Stimulated activated CD8-positive, alpha-beta memory T cell treated with anti-CD3 and anti-CD28 coated beads, Interleukin-15, amount 100 ng/mL, for 48 hours (primary cell): Measurements from ENCODE around the gene GOT1.

Source experiments
- DNase-seq, 2 donors: peaks; one replicate each; pipeline ENCODE4 v3.0.0-alpha.2; 2020; ENCODE audit warnings: low read depth in 2 of 2

Gene GOT1

DNA sequence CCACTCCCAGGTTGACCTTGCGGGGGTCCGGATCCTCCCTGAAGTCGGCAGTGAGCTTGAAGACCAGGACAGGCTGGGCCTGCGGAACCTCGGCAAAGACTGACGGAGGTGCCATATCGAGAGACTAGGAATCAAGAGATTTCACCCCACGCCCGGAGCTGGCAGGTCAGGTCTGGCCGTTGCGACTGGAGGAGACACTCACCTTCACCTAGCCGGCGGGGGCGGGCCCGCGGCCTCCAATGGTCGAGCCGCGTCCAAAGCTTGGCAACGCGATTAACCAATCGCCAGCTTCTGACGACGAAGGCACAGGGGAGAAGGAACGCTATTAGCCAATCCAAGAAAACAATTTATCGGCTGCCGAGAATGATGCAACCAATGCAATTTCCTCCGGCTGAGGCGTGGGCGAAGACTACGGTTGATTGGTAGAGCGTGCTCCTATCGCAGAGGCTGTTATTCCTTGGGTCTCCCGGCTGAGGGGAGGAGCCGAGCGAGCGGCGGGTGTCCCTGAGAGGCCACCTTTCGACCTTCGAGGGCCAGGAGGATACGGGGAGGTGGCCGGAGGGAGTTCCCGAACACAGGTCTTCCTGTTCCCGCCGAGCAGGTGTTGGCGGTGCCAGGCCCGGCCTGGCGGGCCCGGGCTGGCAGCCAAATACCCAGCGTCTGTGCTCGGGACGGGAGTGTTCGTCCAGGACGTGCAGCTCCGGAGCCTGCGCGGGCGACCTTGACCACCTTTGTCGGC is at the start of gene GOT1:
Gene GOT1 (minus strand): TSS at position 174 of the 739 bp plus-strand sequence. CDS start 59 bp downstream, at position 115.
- peak; percentile 90 to 93 for DNase-seq

DNA sequence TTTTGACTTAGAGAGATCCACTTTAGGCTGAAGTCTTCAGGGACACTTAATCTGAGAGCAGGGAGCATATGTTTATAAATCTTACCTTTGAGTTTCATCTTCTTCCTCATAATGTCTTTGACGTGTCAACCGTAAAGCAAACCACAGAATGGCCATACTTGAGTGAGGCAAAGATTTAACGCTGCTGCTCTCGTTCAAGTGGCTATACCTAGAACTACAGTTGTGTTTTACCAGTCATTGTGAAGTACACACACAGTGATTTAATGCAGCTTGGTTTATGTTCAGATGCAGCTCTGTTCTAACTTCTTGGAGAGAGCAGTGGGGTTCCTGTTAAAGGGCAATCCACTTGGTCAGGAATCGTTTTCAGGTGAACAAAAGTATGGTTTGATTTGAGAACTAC is 39.9 kb upstream of the GOT1 start:
- no peak for DNase-seq

DNA sequence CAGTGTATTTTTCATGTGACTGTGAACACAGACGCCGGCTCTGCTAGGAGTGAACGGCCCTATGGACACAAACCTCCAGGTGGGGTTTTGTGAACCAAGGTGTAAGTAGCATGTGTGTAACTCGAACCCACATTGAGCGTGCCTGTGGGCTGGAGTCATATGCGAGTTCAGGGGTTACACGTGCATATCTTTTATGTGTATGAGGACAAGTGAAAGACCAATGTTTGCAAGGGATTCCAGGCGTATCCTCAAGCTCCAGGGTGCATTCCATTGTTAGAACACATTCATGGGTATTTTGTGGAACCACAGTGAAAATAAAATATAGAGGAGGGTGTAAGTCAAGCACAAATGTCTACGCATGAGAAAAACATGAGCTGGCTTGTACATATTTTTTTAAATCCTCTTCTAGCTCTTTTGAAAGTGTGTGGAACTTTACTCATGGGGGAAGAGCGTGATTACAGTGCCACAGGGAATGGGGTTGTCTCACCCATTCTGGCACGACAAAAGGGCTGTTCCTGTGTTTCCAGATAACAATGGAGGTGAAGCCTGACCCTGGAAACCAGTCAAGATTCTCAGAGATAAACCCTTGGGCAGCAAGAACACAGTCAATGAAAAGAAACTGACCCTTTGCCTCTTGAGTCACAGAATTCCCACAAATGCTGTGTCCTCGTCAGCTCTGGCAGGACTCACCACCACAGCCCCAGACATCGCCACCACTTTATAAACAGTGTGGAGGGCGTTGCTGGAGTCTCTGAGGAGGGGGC is 37.0 kb upstream of the GOT1 start:
- no peak for DNase-seq

DNA sequence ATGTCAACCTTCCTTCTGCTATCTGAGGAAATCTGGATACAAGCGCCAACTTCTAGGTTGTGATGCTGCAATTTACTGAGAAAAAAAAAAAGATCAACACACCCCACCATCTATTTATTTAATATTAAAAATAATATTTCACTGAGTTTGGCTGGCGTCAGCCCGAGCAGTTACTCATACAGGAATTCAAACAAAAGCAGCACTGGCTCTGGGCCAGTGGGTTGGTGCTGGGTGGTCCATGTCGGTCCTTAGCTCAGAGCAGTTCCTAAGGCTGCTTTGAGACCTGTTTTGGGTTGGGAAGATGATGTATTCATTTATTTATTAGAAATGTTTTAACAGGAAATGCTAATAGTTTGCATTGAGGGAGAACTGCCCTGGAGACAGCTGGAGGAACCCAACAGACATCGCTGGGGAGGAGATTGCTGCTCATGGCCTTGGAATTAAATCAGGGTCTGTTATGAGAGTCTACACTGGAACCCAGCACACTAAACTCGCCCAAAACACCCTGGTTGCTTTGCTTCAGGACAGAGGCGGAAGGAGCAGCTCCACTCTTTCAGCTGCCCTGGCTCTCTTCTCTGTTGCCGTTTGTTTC is 36.3 kb upstream of the GOT1 start:
- no peak for DNase-seq

DNA sequence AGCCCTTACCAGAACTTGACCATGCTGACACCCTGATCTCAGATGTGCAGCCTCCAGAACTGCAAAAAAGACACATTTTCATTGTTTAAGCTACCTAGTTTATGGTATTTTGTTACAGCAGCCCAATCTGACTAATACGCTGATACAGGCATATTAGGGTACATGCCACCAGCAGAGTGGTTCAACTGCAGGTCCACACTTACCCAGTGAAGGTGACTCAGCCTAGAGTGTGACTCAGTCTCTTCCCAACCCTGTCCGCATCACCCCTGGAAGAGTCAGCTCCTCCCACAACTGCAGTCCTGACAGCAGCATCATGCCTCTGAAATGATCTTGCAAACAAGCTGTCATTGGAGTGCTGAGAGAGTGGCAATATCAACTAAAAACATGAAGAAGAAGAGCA is 30.8 kb upstream of the GOT1 start:
- DNase-seq, result no peak

DNA sequence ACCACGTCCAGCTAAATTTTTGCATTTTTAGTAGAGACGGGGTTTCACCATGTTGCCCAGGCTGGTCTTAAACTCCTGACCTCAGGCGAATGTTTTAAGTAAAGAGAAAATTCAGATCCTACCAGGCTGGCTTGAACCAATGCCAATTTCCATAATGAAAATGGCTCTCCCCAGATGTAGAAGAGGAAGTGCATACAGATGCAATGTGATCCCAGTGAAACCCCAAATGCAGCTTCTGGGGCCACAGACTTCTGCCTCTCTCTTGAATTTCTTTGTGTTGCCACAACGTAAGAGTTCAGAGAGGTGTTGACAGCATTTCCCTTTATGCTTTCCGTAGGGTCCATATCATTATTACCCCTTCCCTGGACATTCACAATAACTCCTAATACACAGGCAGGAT is 29.6 kb upstream of the GOT1 start:
- no peak for DNase-seq

DNA sequence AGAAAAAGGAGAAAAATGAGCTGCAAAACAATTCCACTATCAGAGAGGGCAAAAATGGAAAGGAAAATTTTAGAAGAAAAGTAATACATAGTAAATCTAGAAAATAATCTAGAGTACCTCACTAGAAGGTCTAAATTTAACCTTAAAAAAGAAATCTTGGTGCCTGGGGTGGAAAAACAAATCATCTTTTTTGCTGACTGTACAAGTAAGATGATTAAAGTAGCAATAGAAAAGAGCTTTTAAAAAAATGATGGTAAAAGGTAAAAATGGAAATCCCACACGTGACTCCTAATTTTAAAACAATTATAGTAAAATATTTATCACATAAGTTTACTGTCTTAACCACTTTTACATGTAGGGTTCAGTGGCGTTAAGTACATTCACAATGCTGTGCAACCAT is 28.8 kb upstream of the GOT1 start:
- no peak for DNase-seq

DNA sequence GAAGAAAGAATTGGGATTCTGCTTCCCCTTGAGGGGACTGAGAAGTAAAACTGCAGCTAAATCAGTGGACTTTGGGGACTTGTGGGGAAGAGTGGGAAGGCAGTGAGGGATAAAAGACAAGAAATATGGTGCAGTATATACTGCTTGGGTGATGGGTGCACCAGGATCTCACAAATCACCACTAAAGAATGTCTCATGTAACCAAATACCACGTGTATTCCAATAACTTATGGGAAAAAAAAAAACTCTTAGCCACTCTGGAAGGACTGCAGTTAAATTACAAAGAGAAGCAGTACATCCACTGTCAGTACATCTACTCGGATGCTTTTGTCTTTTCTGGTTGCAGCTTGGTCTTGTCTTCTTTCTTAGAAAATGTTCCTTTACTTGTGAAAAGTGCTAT is 27.4 kb upstream of the GOT1 start:
- no peak for DNase-seq

DNA sequence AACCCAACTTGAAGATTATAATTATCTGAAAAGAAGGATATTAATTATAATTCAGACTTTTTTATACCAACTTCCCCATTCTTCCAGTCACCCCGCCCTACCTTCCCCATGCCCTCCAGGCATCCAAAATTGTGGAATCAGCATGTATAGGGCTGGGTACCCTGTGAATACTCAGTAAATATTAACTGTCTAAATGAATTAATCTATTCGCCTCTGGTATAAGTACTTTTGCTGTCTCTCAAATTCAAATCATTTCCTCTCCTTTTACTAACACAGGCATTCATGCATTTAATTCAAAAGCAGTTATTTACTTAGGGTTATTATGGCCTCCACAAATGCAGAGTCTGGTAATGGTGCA is 26.5 kb upstream of the GOT1 start:
- DNase-seq, result no peak

DNA sequence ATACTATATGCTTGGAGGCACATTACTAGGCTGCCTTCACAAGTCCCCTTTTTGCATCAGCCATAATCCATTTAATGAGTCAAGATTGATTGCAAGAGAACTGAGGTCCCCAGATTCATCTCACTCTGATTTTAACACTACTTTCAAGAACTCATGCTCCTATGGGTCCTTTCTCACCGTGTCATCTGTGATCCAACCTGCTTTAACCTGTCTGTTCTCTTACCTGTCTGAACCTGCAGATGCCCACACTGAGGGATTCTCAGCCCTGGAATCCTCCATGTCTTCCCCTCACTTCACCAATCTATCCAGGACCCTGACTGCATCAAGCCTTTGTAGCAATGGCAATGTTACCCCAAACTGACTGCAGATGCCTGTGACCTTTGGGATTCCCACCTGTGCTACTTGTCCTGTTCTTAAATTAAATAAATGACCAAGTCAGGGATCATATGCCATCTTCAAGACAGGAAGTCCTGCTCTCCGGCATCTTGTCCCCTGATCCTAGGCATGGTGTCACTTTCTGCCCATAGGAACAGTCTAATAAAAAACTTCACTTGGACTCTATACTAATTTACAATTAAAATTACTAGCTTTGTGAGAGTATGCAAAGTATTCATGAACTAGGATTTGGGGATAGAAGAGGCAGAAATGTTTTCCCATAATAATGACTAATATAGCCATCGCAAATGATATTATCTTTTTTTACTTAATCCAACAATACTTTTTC is 25.9 kb upstream of the GOT1 start:
- DNase-seq, result no peak

DNA sequence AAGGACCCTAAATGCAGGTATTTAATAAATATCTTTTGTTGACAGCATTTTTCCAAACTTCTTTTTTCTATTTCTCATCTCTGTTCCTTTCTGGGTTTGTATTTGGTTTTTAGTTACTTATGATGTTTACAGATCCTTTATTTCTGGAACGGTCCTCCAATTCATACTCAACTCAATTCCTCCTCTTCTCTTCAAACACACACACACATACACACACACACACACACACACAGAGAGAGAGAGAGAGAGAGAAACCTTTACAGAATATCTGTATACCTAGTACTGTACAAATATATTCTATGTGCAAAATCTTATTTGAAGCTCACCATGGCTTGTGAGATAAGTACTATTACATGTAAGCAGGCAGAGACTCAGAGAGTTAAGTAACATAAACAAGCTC is 21.6 kb upstream of the GOT1 start:
- no peak for DNase-seq

DNA sequence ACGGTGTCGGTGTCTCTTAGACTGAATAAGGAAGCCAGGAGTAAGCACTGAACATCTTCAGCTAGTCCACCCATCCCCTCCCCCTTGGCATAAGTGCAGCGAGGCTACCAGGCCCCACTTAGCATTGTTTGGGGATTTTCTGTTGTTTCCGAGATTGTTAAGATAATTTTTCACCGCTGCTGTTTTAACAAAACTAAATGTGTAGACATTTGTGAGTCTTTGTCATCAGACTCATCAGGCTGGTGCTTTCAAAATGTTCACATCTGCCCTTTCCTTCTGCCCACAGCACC is 21.0 kb upstream of the GOT1 start:
- no peak for DNase-seq

DNA sequence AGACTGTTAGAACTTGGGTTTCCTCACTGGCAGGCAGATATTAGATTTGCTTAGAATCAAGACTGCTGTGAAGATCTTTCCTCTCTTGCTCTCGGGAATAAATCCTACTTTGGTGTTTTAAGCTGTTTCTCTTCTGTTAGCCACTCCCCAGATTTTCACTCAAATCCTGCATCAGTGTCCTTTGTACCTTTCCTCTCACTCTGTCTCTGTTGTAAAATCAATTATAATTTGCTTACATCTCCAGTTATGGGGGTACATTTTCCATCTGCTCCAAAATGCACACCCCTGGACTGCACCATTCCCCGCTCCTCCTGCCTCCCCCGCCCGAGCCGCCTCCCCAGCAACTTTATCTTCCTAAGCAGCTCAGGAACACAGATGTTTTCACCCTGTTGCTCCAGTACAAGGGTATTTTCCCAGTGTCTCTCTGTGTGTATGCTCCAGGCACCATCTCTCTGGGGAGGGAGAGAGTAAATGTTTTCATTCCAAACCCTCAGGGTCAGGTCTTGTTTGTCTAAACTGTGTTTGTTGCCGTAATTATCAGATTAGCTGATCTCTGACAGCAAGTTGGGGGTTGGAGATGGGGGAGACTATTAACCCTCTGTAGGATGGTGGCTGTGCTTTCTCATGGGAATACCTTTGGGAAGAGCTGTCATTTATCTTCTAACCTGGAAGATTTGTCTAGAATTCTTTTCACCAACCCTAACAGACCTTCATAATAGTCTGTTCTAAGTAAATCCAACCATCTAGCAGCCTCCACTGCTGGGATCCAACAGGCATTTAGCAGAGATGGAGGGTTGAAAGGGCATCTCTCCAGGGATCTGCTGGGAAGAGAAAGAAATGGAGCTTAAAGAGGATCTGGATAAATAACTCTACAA is 20.4 kb upstream of the GOT1 start:
- DNase-seq, result no peak

DNA sequence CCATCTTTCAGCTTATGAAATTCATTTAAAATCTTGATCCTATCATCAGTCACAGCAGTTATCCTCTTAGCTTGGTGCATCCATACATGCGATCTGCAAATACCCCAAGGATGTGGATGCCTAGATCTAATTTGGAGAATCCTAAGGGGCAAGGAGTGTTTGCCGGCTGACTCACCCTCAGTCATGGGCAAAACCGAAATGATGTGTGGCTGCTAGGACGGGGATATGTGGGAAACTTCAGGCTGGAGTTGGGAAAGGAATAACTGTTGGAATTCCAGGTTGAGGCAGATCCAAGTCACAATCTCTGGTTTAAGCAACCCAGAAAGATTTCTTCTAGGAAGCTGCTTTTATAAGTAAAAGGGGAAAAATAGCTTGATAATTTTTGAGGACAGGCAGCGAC is 19.7 kb upstream of the GOT1 start:
- no peak for DNase-seq

DNA sequence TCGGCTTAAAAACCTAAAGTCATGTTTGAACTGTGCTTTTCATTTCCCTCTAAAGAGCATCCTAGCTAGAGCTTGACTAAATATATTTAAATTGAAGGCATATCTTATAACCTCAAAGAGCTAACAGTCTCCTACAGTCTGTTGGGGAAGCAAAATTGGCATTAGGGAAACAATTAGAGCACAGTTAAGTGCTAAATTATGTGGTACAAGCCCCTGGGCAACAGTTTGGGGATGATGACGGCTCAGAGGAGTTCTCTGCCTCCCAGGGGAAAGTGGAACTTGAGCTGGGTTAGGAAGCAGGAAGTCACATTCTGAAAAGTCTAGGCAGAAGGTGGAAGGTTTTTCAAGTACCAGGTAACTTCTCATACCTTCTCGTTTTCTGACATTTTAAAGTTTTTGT is 18.6 kb upstream of the GOT1 start:
- no peak for DNase-seq

DNA sequence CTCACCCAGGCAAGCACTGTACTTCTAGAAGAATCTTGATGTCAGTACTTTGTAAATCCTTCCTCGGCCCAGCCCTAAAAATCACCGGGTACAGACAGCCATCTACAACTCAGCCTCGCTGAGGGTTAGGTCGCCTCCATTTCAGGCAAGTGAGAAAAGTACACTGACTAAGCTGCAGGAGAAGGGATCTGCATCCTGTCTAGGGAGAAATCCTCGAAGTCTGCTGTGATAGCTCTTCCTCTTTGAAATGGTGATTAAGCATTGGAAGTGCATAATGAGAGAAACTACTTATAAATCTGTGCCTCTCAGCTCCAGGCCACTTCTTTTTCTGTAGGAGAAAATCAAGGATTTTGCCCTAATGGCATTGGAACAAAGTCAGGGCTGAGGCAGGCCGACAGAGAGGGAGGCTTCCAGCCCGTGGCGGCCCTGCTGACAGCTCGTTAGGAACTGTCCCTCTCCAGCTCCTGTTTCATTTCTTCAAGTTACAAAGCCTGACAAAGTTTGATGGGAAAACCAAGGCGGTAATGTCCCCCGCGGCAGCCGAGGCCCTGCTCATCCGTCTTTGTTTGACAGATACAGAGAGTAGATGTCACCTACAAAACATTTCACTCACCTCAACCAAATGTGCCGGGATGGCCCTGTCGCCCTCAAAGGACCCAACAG is 14.1 kb upstream of the GOT1 start:
- DNase-seq, result no peak

DNA sequence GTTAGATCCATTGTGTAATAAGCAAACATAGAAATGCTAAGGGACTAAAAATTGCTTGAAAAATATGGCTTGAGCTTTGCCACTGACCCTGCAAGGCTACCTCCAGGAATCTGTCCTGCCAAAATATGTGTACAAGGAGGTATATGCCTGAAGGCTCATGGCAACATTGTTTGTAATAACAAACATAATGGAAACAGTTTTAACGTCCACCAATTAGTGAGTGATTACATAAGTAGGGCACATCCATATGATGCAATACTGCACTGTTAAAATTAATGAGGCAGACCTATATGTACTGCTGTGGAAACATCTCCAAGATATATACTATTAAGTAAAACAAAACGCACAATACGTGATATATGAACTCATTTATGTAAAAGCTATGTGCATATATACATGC is 13.1 kb upstream of the GOT1 start:
- no peak for DNase-seq

DNA sequence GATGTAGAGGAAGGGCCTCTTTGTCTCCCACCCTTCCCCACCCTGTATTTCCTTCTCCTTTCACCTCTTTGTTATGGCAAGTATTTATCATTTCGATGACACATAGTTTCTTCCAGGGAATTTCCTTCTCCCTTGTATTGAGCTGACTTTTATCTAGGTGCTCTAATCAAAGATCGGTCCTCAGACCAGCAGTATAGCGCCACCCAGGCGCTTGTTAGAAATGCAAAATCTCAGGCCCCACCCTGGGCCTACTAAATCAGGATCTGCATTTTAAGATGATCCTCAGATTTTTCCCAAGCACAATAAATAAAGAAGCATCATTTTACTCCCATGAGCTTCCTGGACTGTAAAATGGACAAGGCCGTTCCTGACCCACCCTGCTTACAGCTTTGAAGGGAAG is 12.0 kb upstream of the GOT1 start:
- no peak for DNase-seq

DNA sequence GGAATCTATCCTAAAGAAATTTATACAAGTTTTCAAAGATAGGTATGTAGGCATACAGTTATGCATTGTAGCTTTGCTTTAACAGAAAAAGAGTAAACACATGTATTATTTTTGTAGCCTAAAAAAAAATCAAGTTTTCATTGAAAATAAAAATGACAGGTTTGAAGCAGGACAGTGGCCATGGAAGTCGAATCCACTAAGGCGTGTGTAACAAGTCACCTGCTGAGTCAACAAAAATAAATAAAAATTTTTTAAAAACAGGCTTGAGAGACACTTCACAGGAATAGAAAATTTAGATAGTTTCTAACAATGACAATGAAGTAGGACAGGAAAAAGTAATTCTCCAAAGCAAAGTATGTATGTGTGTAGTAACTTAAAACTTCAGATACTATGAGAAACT is 8.5 kb upstream of the GOT1 start:
- DNase-seq, result no peak

DNA sequence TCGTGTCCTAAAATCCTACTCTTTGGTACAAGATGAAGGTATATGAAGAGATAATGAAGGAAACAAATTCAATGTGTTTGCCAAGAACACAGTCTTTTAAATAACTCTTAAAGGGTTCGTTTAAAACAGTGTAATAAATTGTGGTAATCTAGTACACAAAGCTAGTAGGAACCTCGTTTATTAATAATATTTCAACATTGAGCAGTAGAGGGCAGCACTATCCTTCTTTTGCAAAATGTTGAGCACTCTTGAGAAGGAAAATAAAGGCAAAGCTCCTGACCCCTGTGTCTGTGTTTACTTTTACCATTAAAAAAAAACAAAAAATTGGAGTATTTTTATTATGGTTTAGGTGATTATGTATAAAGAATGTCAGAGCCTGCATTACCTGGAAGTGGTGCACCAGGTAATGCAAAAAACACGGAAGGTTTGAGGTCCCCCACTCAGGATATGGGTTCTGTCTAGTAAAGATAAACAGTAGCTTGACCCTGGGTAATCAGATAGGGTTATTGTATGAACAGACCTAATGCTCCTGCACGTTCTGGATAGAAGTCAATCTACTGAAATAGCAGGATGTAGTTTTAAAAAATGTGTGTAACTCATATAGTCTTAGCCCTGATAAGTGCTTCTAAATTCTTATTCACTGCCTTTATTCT is 5.7 kb upstream of the GOT1 start:
- no peak for DNase-seq
